MM.1S (cell line): Measurements from ENCODE around the gene FBXO17.

ENCODE experiments used
- DNase-seq: peaks from one replicate; pipeline ENCODE4 v3.0.0-alpha.2; 2015
- H2AFZ ChIP-seq: fragments of 300-600 bp; sonication (generic); 2 replicates; pipeline ENCODE4 v1.6.0; 2016; ENCODE audit warnings: antibody characterized with exemption, low read length
- H3F3A ChIP-seq: fragments of 300-600 bp; sonication (generic); 2 replicates; pipeline ENCODE4 v1.6.1; 2016; ENCODE audit warnings: mild to moderate bottlenecking, antibody characterized with exemption, low read length, moderate library complexity, mixed read lengths; ENCODE audit not compliant: insufficient read depth
- H3K27ac ChIP-seq: fragments of 300-600 bp; sonication (generic); 2 replicates; pipeline ENCODE4 v1.5.1; 2016; ENCODE audit warnings: mild to moderate bottlenecking, low read length
- H3K27me3 ChIP-seq: fragments of 300-600 bp; sonication (generic); replicated peaks from 2 replicates; pipeline ENCODE4 v1.6.0; 2016; ENCODE audit warnings: low read length; ENCODE audit not compliant: insufficient read depth
- H3K36me3 ChIP-seq: fragments of 300-600 bp; sonication (generic); replicated peaks from 2 replicates; pipeline ENCODE4 v1.6.1; 2016; ENCODE audit warnings: mild to moderate bottlenecking, low read length, mixed read lengths; ENCODE audit not compliant: insufficient read depth
- H3K4me1 ChIP-seq: fragments of 300-600 bp; sonication (generic); 2 replicates; pipeline ENCODE4 v1.6.1; 2016; ENCODE audit warnings: low read length, mixed read lengths
- H3K4me2 ChIP-seq: fragments of 300-600 bp; sonication (generic); 2 replicates; pipeline ENCODE4 v1.6.0; 2016; ENCODE audit warnings: low read depth, low read length
- H3K4me3 ChIP-seq: fragments of 300-600 bp; sonication (generic); 2 replicates; pipeline ENCODE4 v1.5.1; 2016; ENCODE audit warnings: low read length, mixed read lengths
- H3K79me2 ChIP-seq: fragments of 300-600 bp; sonication (generic); 2 replicates; pipeline ENCODE4 v1.6.1; 2016; ENCODE audit warnings: mixed run types, low read length, mixed read lengths
- H3K9ac ChIP-seq: fragments of 300-600 bp; sonication (generic); 2 replicates; pipeline ENCODE4 v1.6.1; 2016; ENCODE audit warnings: low read length, mixed read lengths
- H3K9me2 ChIP-seq: fragments of 300-600 bp; sonication (generic); replicated peaks from 2 replicates; pipeline ENCODE4 v1.6.1; 2016; ENCODE audit warnings: mild to moderate bottlenecking, low read length, mixed read lengths; ENCODE audit not compliant: insufficient read depth
- H3K9me3 ChIP-seq: fragments of 300-600 bp; sonication (generic); replicated peaks from 2 replicates; pipeline ENCODE4 v1.6.1; 2016; ENCODE audit warnings: mild to moderate bottlenecking, low read length, mixed read lengths; ENCODE audit not compliant: insufficient read depth
- H4K20me1 ChIP-seq: fragments of 300-600 bp; sonication (generic); 2 replicates; pipeline ENCODE4 v1.6.1; 2016; ENCODE audit warnings: mild to moderate bottlenecking, low read length, moderate library complexity, mixed read lengths; ENCODE audit not compliant: insufficient read depth
- CTCF ChIP-seq: fragments of 300-600 bp; sonication (generic); IDR thresholded peaks from 2 replicates; pipeline ENCODE4 v1.5.1; 2016; ENCODE audit warnings: antibody characterized with exemption, low read length, mixed read lengths
- EZH2 ChIP-seq: fragments of 300-600 bp; sonication (generic); optimal IDR thresholded peaks from 2 replicates; pipeline ENCODE3; 2017; ENCODE audit warnings: low read depth, mild to moderate bottlenecking, antibody characterized with exemption, low read length, mixed read lengths
- EZH2phosphoT487 ChIP-seq: fragments of 300-600 bp; sonication (generic); IDR thresholded peaks from 2 replicates; pipeline ENCODE4 v1.6.1; 2018; ENCODE audit warnings: antibody characterized with exemption, low read length

Gene FBXO17

DNA sequence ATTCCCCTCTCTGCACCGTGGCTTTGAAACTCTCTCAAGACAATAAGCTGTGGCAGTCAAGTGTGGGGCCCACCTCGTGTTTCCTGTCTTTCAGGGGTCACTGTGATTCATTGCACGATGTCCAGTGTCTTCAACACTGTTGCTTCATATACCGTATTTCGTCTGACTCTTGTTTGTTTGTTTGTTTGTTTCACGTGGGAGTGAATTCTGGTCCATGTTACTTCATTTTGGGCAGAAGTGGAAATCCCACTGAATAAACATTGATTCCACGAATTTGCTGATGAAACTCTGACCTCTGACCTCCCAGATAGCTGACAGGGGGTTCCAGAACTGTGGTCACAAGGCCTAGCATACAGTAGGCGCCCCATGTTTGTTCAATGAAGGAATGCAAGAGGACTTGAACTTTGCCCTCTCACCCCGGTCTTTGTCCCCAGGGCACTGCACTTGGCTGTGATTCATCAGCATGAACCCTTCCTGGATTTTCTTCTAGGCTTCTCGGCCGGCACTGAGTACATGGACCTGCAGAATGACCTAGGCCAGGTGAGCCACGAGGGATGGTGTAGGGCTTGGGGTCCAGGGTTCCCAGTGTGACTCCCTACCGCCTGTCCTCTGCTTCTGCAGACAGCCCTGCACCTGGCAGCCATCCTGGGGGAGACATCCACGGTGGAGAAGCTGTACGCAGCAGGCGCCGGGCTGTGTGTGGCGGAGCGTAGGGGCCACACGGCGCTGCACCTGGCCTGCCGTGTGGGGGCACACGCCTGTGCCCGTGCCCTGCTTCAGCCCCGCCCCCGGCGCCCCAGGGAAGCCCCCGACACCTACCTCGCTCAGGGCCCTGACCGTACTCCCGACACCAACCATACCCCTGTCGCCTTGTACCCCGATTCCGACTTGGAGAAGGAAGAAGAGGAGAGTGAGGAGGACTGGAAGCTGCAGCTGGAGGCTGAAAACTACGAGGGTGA lies 70.7 kb downstream of the FBXO17 start:
- no peaks in the 10 kb centered on the region for H3K36me3 ChIP-seq
- H2AFZ ChIP-seq = no peak overlapping the region
- no peak overlapping the region for H3K9ac ChIP-seq
- no peaks in the 10 kb centered on the region for H4K20me1 ChIP-seq
- no peak overlapping the region for H3K4me2 ChIP-seq
- no peaks in the 10 kb centered on the region for H3K9me2 ChIP-seq
- H3K27ac ChIP-seq = no peak overlapping the region
- peaks cover 6% of the 10 kb centered on the region; the same call in 1 of the 2 replicates for H3K4me1 ChIP-seq
- H3K4me3 ChIP-seq = no peak overlapping the region
- no peaks in the 10 kb centered on the region for H3K9me3 ChIP-seq
- peaks cover 6% of the 10 kb centered on the region for H3F3A ChIP-seq
- no peak for TF ChIP-seq CTCF
- no peak for TF ChIP-seq EZH2phosphoT487
- no peak for TF ChIP-seq EZH2
- H3K27me3 ChIP-seq = no peaks in the 10 kb centered on the region
- no peak for DNase-seq
- peaks cover 37% of the 10 kb centered on the region for H3K79me2 ChIP-seq

- no peak overlapping the region for H3K27ac ChIP-seq
- peaks cover 62% of the 10 kb centered on the region for H3K79me2 ChIP-seq
- H3K4me1 ChIP-seq = peaks cover 17% of the 10 kb centered on the region; the same call in 1 of the 2 replicates
- H3K4me2 ChIP-seq = peak overlapping the region; percentile 75; the same call in 1 of the 2 replicates
- H3K9ac ChIP-seq = no peak overlapping the region
- no peaks in the 10 kb centered on the region for H3K36me3 ChIP-seq
- no peaks in the 10 kb centered on the region for H3K9me3 ChIP-seq
- H3K4me3 ChIP-seq = no peak overlapping the region
- no peaks in the 10 kb centered on the region for H4K20me1 ChIP-seq
- no peaks in the 10 kb centered on the region for H3K27me3 ChIP-seq
- H3F3A ChIP-seq = peaks cover 6% of the 10 kb centered on the region
- TF ChIP-seq EZH2phosphoT487 (no peak), EZH2 (no peak), CTCF (no peak)
- no peak for DNase-seq
- H3K9me2 ChIP-seq = no peaks in the 10 kb centered on the region
- H2AFZ ChIP-seq = no peak overlapping the region
Measured at GRCh38 chr19:38901683-38902082, 73.9 kb downstream of the FBXO17 start.

DNA sequence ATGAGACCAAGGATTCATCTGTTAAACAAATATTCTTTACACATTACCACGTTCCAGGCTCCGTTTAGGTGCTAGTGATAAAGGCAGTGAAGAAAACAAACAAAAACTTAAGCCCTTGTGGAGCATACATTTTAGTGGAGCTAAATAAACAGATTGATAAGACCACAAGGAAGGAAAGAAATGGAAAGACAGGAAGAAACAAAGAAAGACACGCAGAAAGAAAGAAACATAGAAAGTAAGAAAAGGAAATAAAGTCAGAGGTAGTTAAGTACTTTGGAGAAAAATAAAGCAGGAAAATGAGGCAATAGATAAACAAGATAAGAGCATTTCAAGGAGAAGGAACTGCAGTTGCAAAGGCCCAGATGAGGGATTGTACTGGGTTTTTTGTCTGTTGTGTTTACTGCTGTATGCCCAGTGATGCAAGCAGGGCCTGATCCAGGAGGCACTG lies 74.8 kb downstream of the FBXO17 start:
- Histone ChIP-seq H3F3A (peaks cover 6% of the 10 kb centered on the region), H3K9ac (peak overlapping the region; percentile 75), H3K4me1 (peaks cover 17% of the 10 kb centered on the region; the same call in 1 of the 2 replicates), H3K4me2 (peak overlapping the region; percentile 75), H3K4me3 (peak overlapping the region; percentile 73), H3K79me2 (peaks cover 66% of the 10 kb centered on the region), H2AFZ (no peak overlapping the region), H3K36me3 (no peaks in the 10 kb centered on the region), H3K9me2 (no peaks in the 10 kb centered on the region), H3K27me3 (no peaks in the 10 kb centered on the region), H3K9me3 (no peaks in the 10 kb centered on the region), H3K27ac (peak overlapping the region; percentile 43; the same call in 1 of the 2 replicates), H4K20me1 (no peaks in the 10 kb centered on the region)
- DNase-seq = no peak
- TF ChIP-seq CTCF (no peak), EZH2 (no peak), EZH2phosphoT487 (no peak)
